ENCODE data around the gene ARHGAP8. TPM values are rescaled to one million over a fixed set of nuclear protein-coding genes. Genes with fewer than 3 reads are reported as not detected.

ARHGAP8 gene
- total RNA-seq, 2 donors from 2014 or later, result 2.3 TPM; not detected in 1

DNA sequence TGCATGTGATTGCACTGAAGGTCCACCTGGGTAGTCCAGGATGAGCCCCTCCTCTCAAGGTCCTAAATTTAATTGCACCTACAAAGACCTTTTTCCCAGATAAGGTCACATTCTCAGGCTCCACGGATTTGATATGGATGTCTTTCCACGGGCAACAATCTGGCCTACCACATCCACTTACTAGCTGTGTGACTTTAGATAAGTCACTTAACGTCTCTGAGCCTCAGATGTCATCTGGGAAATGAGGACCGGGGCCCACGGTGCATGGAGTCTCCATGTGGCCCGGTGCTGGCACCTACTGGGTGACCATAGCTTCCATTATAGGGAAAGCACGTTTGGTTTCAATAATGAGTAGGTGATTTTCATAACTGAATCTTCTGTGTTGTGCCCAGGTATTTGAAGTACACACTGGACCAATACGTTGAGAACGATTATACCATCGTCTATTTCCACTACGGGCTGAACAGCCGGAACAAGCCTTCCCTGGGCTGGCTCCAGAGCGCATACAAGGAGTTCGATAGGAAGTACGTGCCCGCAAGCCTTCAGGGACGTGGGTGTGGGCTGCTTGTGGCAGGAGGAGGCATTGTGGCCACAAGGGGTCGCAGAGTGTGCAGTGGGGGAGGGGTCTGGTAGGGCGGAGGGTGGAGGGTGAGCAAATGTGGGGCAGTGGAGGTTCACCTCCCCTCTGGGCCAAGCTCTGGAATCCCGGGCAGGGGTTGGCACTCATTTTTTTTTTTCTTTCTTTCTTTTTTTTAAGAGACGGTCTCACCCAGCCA lies 55.7 kb downstream of the ARHGAP8 start:
- Mint-ChIP-seq H3K9me3 (no peaks in the 10 kb centered on the region), H3K27me3 (peaks cover 18% of the 10 kb centered on the region), H3K4me1 (peaks cover 4% of the 10 kb centered on the region), H3K36me3 (ENCODE audit: low read depth) (no peaks in the 10 kb centered on the region), H3K4me3 (no peak overlapping the region), H3K27ac (no peak overlapping the region)
- ATAC-seq (replicated peaks), result no peak

DNA sequence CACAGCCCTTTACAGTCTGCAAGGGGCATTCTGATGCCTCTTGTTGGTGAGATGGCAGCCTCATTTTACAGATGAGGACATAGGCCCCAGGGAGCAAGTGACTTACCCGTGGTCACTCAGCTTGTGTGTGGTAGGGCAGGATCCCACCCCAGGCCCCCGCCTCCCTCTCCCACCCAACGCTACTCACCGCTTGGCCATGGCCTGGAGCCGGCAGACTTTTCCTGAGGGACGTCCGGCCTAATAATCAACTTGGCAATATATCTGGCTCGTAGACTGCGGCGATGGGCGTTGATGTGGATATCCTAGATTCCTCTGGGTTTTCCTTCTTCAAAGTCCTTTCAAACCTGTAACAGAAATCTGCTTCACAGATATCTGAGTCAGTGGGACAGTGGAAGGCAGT lies 57.1 kb downstream of the ARHGAP8 start:
- no peak for ATAC-seq (replicated peaks)
- Mint-ChIP-seq H3K27me3 (peaks cover 15% of the 10 kb centered on the region), H3K9me3 (no peaks in the 10 kb centered on the region), H3K4me3 (no peak overlapping the region), H3K27ac (no peak overlapping the region), H3K36me3 (ENCODE audit: low read depth) (no peaks in the 10 kb centered on the region), H3K4me1 (peaks cover 4% of the 10 kb centered on the region)

GRCh38 chr22:44811141-44811540 lies 58.8 kb downstream of the ARHGAP8 start:
- Mint-ChIP-seq H3K36me3 (ENCODE audit: low read depth) (no peaks in the 10 kb centered on the region), H3K27ac (no peak overlapping the region), H3K27me3 (peaks cover 8% of the 10 kb centered on the region), H3K9me3 (no peaks in the 10 kb centered on the region), H3K4me1 (peaks cover 4% of the 10 kb centered on the region), H3K4me3 (no peak overlapping the region)
- ATAC-seq (replicated peaks), result no peak

DNA sequence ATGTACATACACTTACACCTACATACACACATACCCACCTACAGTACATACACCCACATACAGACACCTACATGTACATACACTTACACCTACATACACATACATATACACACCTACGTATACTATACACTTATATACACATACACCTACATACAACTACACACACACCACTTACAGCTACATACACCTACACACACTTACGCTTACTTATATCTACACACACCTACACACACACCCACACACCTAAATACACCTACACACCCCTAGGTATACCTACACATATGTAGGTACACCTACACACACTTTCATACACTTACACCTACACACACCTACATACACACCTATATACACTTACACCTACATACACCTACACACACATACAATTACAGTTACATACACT lies 61.0 kb downstream of the ARHGAP8 start:
- H3K4me1 Mint-ChIP-seq, result no peaks in the 10 kb centered on the region
- no peak overlapping the region for H3K27ac Mint-ChIP-seq
- no peaks in the 10 kb centered on the region for H3K9me3 Mint-ChIP-seq
- H3K4me3 Mint-ChIP-seq, result no peak overlapping the region
- peaks cover 5% of the 10 kb centered on the region for H3K27me3 Mint-ChIP-seq
- ATAC-seq (replicated peaks), result no peak
- H3K36me3 Mint-ChIP-seq (ENCODE audit: low read depth), result no peaks in the 10 kb centered on the region

DNA sequence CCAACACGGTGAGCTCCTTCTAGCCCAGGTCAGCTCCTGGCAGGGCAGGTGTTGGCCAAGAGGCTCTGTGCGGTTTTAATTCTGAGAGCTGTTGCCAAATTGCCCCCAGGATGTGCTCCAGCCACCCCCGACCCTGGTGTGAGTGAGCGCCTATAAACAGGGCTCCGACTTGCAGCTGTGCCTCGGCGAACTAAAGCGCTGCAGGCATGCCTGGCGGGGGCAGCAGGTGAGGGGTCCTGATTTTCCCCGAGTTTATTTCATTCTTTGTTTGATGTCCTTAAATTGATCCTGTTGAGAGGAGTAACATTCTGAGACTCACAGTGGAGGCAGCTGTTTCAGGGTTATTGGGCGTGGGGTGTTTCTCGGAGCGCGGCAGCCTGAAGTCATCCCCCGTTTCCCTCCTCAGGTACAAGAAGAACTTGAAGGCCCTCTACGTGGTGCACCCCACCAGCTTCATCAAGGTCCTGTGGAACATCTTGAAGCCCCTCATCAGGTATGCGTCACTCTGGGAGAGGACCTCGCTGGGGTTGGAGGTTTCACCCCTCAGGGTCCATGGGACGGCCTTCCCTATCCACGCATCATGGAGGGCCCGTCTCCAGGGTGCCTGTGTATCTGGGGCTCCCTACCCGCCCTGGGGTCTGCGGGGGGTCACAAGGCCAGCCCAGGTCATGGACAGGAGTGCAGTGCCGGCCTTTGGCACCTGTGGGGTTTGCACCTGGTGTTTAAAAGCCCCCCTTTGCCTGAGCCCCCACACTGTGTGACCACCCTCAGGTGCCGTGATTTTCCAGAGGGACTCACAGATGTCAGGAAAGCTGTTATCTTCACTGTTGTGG lies 62.1 kb downstream of the ARHGAP8 start:
- no peak for ATAC-seq (replicated peaks)
- H3K4me1 Mint-ChIP-seq, result no peaks in the 10 kb centered on the region
- no peaks in the 10 kb centered on the region for H3K9me3 Mint-ChIP-seq
- H3K27me3 Mint-ChIP-seq, result peaks cover 5% of the 10 kb centered on the region
- H3K4me3 Mint-ChIP-seq, result no peak overlapping the region
- H3K27ac Mint-ChIP-seq, result no peak overlapping the region
- no peaks in the 10 kb centered on the region for H3K36me3 Mint-ChIP-seq (ENCODE audit: low read depth)

DNA sequence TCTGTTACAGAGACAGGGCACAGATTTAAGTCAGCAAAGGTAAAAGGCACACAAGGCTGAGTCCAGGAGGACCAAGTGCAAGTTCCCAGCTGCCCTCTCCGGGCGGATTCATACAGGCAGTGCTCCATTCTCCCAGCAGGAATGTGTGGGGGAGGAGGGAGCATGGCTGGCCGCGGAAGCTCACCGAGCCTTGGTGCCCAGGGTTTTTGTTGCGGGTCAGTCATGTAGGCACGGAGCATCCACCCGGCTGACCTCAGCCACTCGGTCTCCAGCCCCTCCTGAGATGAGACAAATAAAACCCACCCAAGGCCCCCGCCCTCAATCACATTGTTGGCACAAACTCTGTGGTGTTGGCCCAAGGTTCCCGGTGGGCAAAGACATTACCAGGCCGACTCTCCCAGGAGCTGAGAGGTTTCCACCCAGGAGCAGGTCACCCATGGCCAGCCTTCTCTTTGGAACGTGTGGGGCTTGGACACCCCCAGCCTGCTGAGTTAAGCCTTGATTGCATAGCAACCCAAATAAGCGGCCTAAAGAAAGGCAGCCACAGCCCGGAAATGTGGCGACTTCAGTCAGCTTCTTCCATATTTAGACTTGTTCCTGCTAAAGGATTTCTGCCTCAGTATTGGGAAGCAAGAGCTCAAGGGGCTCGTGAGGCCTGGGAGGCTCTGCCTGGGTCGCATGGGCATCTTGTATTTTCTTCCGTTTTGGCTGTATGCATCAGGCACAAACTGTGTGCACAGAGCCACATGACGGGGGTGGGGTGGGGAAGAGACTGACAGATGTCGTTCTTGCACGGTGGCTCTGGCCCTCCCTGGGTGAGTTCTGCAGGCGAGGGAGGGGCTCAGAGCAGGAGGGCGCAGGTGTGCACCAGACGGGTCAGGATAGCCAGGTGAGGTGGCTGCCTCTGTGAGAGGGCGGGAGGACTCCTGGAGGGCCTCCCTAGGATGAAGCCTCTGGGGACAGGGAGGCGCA lies 63.0 kb downstream of the ARHGAP8 start:
- Mint-ChIP-seq H3K36me3 (ENCODE audit: low read depth) (no peaks in the 10 kb centered on the region), H3K4me1 (no peaks in the 10 kb centered on the region), H3K27me3 (peaks cover 5% of the 10 kb centered on the region), H3K9me3 (no peaks in the 10 kb centered on the region), H3K4me3 (no peak overlapping the region), H3K27ac (no peak overlapping the region)
- ATAC-seq (replicated peaks), result no peak

GRCh38 chr22:44816141-44816540 lies 63.8 kb downstream of the ARHGAP8 start:
- H3K27me3 Mint-ChIP-seq, result peaks cover 5% of the 10 kb centered on the region
- H3K36me3 Mint-ChIP-seq (ENCODE audit: low read depth), result no peaks in the 10 kb centered on the region
- ATAC-seq (replicated peaks), result no peak
- H3K27ac Mint-ChIP-seq, result no peak overlapping the region
- no peaks in the 10 kb centered on the region for H3K9me3 Mint-ChIP-seq
- no peak overlapping the region for H3K4me3 Mint-ChIP-seq
- no peaks in the 10 kb centered on the region for H3K4me1 Mint-ChIP-seq

DNA sequence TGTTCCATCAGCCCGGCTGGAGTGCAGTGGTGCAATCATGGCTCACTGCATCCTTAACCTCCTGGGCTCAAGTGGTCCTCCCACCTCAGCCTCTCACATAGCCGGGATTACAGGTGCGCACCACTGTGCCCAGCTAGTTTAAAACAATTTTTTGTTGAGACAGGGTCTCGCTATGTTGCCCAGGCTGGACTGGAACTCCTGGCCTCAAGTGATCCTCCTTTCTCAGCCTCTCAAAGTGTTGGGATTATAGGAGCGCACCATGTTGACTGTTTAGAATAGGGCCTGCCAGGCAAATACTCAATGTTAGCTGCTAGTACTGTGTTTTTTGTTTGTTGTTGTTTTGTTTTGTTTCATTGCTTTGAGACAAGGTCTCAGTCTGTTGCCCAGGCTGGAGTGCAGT lies 66.4 kb downstream of the ARHGAP8 start:
- H3K4me3 Mint-ChIP-seq, result no peak overlapping the region
- no peaks in the 10 kb centered on the region for H3K9me3 Mint-ChIP-seq
- no peaks in the 10 kb centered on the region for H3K4me1 Mint-ChIP-seq
- peaks cover 4% of the 10 kb centered on the region for H3K27me3 Mint-ChIP-seq
- no peak overlapping the region for H3K27ac Mint-ChIP-seq
- ATAC-seq (replicated peaks), result no peak
- H3K36me3 Mint-ChIP-seq (ENCODE audit: low read depth), result no peaks in the 10 kb centered on the region

DNA sequence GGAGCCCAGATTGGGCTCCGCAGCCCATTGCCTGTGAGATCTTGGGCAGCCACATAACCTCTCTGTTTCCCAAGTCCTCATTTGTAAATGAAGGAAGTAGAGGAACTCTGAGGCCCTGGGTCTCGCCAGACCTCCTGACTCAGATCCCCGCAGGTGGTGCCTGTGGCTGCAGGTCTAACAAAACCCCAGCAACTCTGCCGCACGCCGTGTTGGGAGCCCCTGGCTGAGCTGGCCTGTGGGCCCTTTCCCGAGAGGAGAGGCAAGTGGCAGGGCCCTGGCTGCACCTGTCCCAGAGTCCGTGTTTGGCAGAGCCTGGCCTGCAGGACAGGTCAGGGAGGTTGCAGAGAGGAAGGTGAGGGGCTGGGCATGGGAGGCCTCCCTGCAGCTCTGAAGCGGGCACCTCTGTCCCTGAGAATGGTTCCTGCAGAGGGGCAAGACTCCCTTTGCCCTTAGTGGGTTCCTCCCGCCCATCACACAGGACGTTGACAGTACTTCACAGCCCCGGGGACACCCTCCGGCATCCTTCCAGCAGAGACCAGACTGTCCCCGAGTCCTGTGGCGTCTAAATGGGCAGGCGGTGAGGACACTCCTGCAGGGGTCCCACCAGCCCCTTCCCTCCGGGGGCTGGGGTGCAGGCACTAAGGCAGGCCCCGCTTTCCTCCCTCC lies 67.7 kb downstream of the ARHGAP8 start:
- Mint-ChIP-seq H3K4me1 (no peaks in the 10 kb centered on the region), H3K4me3 (no peak overlapping the region), H3K27ac (no peak overlapping the region), H3K9me3 (no peaks in the 10 kb centered on the region), H3K36me3 (ENCODE audit: low read depth) (no peaks in the 10 kb centered on the region), H3K27me3 (peaks cover 4% of the 10 kb centered on the region)
- no peak for ATAC-seq (replicated peaks)

DNA sequence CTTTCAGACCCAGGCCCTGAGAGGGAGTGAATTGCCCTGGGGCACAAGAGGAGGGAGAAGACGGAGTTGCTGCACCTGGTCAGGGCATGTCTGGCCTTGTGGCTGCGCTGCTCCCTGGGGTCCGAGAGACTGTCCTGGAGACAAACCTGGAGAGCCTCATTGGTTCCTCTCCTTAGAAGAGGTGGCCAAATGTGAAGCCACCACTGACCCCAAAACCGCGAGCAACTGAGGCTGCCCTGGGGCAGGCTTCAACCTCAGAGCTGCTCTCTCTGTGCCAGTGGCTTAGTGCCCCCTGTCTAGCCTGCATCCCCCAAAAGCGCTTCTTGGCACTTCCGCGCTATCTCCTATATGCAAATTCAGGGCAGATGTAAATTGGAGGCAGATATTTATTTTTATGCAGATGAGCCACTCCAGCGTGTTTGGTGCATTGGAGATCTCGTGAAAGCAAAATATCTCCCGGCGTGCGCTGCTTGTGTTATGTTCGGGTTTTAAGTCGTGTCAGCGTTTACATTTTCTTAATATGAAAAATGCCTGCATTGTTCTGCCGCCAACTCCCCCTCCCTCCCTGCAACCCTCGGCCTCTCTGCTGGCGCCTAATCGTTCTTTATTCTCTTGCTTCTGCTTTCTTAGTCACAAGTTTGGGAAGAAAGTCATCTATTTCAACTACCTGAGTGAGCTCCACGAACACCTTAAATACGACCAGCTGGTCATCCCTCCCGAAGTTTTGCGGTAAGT lies 69.5 kb downstream of the ARHGAP8 start:
- Mint-ChIP-seq H3K36me3 (ENCODE audit: low read depth) (no peaks in the 10 kb centered on the region), H3K27ac (no peak overlapping the region), H3K27me3 (peaks cover 4% of the 10 kb centered on the region), H3K9me3 (no peaks in the 10 kb centered on the region), H3K4me1 (no peaks in the 10 kb centered on the region), H3K4me3 (no peak overlapping the region)
- ATAC-seq (replicated peaks), result no peak

GRCh38 chr22:44822534-44822933 lies 70.2 kb downstream of the ARHGAP8 start:
- no peak for ATAC-seq (replicated peaks)
- H3K27ac Mint-ChIP-seq, result no peak overlapping the region
- H3K9me3 Mint-ChIP-seq, result no peaks in the 10 kb centered on the region
- peaks cover 4% of the 10 kb centered on the region for H3K27me3 Mint-ChIP-seq
- no peaks in the 10 kb centered on the region for H3K4me1 Mint-ChIP-seq
- H3K36me3 Mint-ChIP-seq (ENCODE audit: low read depth), result no peaks in the 10 kb centered on the region
- no peak overlapping the region for H3K4me3 Mint-ChIP-seq

DNA sequence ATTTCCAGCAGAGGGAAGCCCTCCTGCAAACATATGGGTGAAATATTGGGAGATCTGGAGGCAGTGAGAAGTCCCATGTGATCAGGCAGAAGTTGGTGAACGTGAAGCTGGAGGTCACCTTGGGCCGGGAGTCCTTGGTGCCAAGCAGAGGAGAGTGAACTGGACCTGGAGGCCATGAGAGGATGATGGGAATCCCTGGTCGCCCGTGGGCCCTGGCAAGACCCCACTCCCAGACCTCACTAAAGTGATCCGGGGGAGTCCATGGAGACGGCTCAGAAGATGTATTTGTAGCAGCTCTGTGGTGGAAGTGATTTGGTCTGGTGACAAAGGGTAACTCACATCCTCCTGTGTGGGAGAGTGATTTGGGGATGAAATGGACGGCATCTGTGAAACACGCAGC lies 71.0 kb downstream of the ARHGAP8 start:
- ATAC-seq (replicated peaks), result no peak
- Mint-ChIP-seq H3K27me3 (peaks cover 4% of the 10 kb centered on the region), H3K27ac (no peak overlapping the region), H3K4me1 (no peaks in the 10 kb centered on the region), H3K4me3 (no peak overlapping the region), H3K9me3 (no peaks in the 10 kb centered on the region), H3K36me3 (ENCODE audit: low read depth) (no peaks in the 10 kb centered on the region)

GRCh38 chr22:44823806-44824205 lies 71.4 kb downstream of the ARHGAP8 start:
- Mint-ChIP-seq H3K27ac (no peak overlapping the region), H3K36me3 (ENCODE audit: low read depth) (no peaks in the 10 kb centered on the region), H3K4me1 (no peaks in the 10 kb centered on the region)

More at GRCh38 chr22:44823806-44824205, 71.4 kb downstream of the ARHGAP8 start:
- Mint-ChIP-seq H3K27me3 (peaks cover 4% of the 10 kb centered on the region), H3K4me3 (no peak overlapping the region), H3K9me3 (no peaks in the 10 kb centered on the region)
- no peak for ATAC-seq (replicated peaks)

Measured in activated T-helper 17 cell treated with anti-CD3 and anti-CD28 coated beads, Interleukin-2, amount 50 U/mL, for 72 hours (primary cell).